Measurements from ENCODE around the gene COA1.

The COA1 gene

DNA sequence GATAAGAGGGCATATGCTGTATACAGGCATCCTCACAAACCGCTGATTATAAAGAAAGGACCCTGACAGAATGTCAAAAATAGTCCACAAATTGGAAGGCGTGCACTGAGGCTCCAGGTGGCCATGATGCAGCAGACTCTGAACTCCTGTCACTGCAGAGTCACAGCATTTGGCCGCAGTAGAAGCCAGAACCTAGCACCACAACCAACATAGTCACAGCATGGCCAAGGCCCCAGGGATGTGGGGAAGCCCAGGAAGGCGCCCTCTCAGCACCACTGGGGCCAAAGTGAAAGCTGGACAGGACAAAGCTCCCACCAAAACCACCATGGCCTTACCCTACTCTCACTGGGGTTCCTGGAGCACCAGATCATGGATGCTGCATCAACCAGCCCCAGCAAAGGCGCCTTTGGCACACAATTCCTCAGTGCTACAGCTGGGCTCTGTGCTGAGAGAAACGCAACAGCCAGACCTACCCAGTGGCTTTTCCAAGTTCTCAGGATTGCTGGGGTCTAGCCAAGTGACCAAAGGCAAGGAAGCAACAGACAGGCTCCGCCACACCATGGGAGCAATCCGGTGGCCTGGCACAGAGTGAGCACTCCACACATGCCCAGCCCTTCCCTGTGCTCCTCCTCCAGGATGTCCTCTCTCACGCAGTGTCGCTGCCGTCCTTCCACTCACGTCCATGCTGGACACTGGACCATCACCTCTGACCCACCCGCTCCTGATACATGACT, 86.3 kb downstream of the COA1 start:
- TF ChIP-seq CTCF (IDR thresholded peaks at IDR 0.05; ENCODE audit: low read length) (no peak), EZH2 (optimal IDR thresholded peaks at IDR 0.05; ENCODE audit: low read depth, low read length) (no peak), EZH2phosphoT487 (IDR thresholded peaks at IDR 0.05; ENCODE audit: low read length) (no peak)
- H2AFZ ChIP-seq (ENCODE audit: low read length), result no peak overlapping the region
- DNase-seq, result no peak
- no peaks in the 10 kb centered on the region for H3K27me3 ChIP-seq (replicated peaks; ENCODE audit: insufficient read depth, low read length)
- H3K4me2 ChIP-seq (ENCODE audit: low read depth, low read length), result no peak overlapping the region
- H3F3A ChIP-seq (ENCODE audit: insufficient read depth, low read length), result peaks cover 27% of the 10 kb centered on the region
- H3K36me3 ChIP-seq (replicated peaks; ENCODE audit: insufficient read depth, low read length), result no peaks in the 10 kb centered on the region; the same call in 1 of the 2 replicates
- no peaks in the 10 kb centered on the region for H4K20me1 ChIP-seq (ENCODE audit: insufficient read depth, low read length)
- no peak overlapping the region for H3K9ac ChIP-seq (ENCODE audit: low read length)
- peaks cover 44% of the 10 kb centered on the region for H3K79me2 ChIP-seq (ENCODE audit: low read length)
- peaks cover 31% of the 10 kb centered on the region for H3K4me1 ChIP-seq (ENCODE audit: low read length)
- H3K4me3 ChIP-seq (ENCODE audit: low read length), result no peak overlapping the region
- no peak overlapping the region for H3K27ac ChIP-seq (ENCODE audit: low read length)
- no peaks in the 10 kb centered on the region for H3K9me3 ChIP-seq (replicated peaks; ENCODE audit: insufficient read depth, low read length)
- no peaks in the 10 kb centered on the region for H3K9me2 ChIP-seq (replicated peaks; ENCODE audit: insufficient read depth, low read length)

- no peaks in the 10 kb centered on the region for H3K9me2 ChIP-seq (replicated peaks; ENCODE audit: insufficient read depth, low read length)
- DNase-seq, result no peak
- no peak for TF ChIP-seq CTCF (IDR thresholded peaks at IDR 0.05; ENCODE audit: low read length)
- H3K9me3 ChIP-seq (replicated peaks; ENCODE audit: insufficient read depth, low read length), result no peaks in the 10 kb centered on the region
- no peak overlapping the region for H3K4me2 ChIP-seq (ENCODE audit: low read depth, low read length)
- no peaks in the 10 kb centered on the region for H3K27me3 ChIP-seq (replicated peaks; ENCODE audit: insufficient read depth, low read length)
- no peak overlapping the region for H3K4me3 ChIP-seq (ENCODE audit: low read length)
- H3K27ac ChIP-seq (ENCODE audit: low read length), result no peak overlapping the region
- no peak overlapping the region for H3K9ac ChIP-seq (ENCODE audit: low read length)
- H3K79me2 ChIP-seq (ENCODE audit: low read length), result peaks cover 28% of the 10 kb centered on the region
- H3K4me1 ChIP-seq (ENCODE audit: low read length), result peaks cover 7% of the 10 kb centered on the region
- H3F3A ChIP-seq (ENCODE audit: insufficient read depth, low read length), result peaks cover 5% of the 10 kb centered on the region; the same call in 1 of the 2 replicates
- no peaks in the 10 kb centered on the region; the same call in 1 of the 2 replicates for H3K36me3 ChIP-seq (replicated peaks; ENCODE audit: insufficient read depth, low read length)
- H2AFZ ChIP-seq (ENCODE audit: low read length), result no peak overlapping the region
- no peaks in the 10 kb centered on the region for H4K20me1 ChIP-seq (ENCODE audit: insufficient read depth, low read length)
These were observed 88.6 kb downstream of the COA1 start for GRCh38 chr7:43640679-43641078.

GRCh38 chr7:43639858-43640491, 89.3 kb downstream of the COA1 start:
- TF ChIP-seq CTCF (IDR thresholded peaks at IDR 0.05; ENCODE audit: low read length) (no peak), EZH2phosphoT487 (IDR thresholded peaks at IDR 0.05; ENCODE audit: low read length) (no peak), EZH2 (optimal IDR thresholded peaks at IDR 0.05; ENCODE audit: low read depth, low read length) (no peak)
- no peak for DNase-seq
- Histone ChIP-seq H3K9ac (ENCODE audit: low read length) (no peak overlapping the region), H3F3A (ENCODE audit: insufficient read depth, low read length) (no peaks in the 10 kb centered on the region), H2AFZ (ENCODE audit: low read length) (no peak overlapping the region), H3K36me3 (replicated peaks; ENCODE audit: insufficient read depth, low read length) (no peaks in the 10 kb centered on the region; the same call in 1 of the 2 replicates), H4K20me1 (ENCODE audit: insufficient read depth, low read length) (no peaks in the 10 kb centered on the region), H3K79me2 (ENCODE audit: low read length) (peaks cover 27% of the 10 kb centered on the region), H3K4me2 (ENCODE audit: low read depth, low read length) (no peak overlapping the region), H3K4me3 (ENCODE audit: low read length) (no peak overlapping the region), H3K9me2 (replicated peaks; ENCODE audit: insufficient read depth, low read length) (no peaks in the 10 kb centered on the region), H3K9me3 (replicated peaks; ENCODE audit: insufficient read depth, low read length) (no peaks in the 10 kb centered on the region), H3K27me3 (replicated peaks; ENCODE audit: insufficient read depth, low read length) (no peaks in the 10 kb centered on the region), H3K4me1 (ENCODE audit: low read length) (no peaks in the 10 kb centered on the region), H3K27ac (ENCODE audit: low read length) (no peak overlapping the region)
